ENCODE results near the gene PIP5KL1. TPM values are rescaled to one million over a fixed set of nuclear protein-coding genes. Genes with fewer than 3 reads are reported as not detected.

The PIP5KL1 gene
- total RNA-seq, 1 donor from 2014 or later = 4.3 TPM

DNA sequence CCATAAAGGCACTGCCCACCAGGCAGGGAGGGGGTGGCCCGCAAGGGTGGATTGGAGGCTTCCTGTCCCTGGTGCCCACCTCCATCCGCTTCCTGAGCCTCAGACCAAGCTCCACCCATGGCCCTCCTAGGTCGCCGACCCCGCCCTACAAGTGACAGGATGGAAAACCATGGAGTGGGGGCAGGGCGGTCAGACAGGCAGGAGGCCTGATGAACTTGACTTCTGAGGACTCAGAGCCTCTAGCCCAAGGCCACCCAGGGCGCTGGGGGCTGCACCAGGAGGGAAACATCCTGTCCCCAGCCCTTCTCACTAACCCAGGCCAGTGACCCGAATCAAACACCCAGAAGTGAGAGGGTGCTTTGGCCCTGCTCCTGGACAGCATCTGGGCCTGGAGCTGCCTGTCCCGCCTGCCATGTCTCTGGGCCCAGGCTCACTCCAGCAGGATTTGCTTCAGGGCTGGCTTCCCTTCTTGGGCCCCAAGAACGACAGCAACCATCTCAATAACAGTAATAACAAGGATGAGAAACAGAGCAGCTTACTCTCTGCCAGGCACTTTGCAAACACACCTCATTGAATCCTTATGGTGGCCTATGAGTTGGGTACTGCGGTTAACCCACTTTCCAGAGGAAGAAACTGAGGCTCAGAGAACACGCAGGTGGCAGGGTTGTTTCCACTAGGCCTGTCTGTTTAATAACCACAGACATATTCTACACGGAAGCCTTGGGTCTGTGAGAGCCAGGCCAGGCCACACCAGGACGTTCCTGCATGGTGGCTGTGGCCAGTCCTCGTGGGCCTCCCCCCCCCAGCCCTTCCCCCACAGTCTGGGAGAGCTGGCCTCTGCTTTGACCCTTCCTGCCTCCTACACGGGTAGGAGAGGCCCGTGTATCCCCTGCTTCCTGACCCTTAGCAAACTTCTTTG, 26.8 kb downstream of the PIP5KL1 start:
- peaks cover 1% of the 10 kb centered on the region for H3K36me3 Mint-ChIP-seq (ENCODE audit: low read depth)
- peaks cover 32% of the 10 kb centered on the region for H3K4me1 Mint-ChIP-seq (ENCODE audit: low read depth)
- peak overlapping the region; percentile 64 for H3K27ac Mint-ChIP-seq (ENCODE audit: unreplicated experiment)
- no peaks in the 10 kb centered on the region for H3K9me3 Mint-ChIP-seq (ENCODE audit: low read depth)
- TF ChIP-seq, protein P1, sequence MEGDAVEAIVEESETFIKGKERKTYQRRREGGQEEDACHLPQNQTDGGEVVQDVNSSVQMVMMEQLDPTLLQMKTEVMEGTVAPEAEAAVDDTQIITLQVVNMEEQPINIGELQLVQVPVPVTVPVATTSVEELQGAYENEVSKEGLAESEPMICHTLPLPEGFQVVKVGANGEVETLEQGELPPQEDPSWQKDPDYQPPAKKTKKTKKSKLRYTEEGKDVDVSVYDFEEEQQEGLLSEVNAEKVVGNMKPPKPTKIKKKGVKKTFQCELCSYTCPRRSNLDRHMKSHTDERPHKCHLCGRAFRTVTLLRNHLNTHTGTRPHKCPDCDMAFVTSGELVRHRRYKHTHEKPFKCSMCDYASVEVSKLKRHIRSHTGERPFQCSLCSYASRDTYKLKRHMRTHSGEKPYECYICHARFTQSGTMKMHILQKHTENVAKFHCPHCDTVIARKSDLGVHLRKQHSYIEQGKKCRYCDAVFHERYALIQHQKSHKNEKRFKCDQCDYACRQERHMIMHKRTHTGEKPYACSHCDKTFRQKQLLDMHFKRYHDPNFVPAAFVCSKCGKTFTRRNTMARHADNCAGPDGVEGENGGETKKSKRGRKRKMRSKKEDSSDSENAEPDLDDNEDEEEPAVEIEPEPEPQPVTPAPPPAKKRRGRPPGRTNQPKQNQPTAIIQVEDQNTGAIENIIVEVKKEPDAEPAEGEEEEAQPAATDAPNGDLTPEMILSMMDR (IDR thresholded peaks at IDR 0.05) = no peak
- no peak overlapping the region for H3K4me3 Mint-ChIP-seq (ENCODE audit: unreplicated experiment)
- DNase-seq (ENCODE audit: low spot score) = peak; percentile 82
- H3K27me3 Mint-ChIP-seq (ENCODE audit: low read depth) = no peaks in the 10 kb centered on the region

- Mint-ChIP-seq H3K4me1 (ENCODE audit: low read depth) (peaks cover 42% of the 10 kb centered on the region), H3K36me3 (ENCODE audit: low read depth) (peaks cover 11% of the 10 kb centered on the region), H3K4me3 (ENCODE audit: unreplicated experiment) (peak within 1 kb of the TSS; percentile 85), H3K9me3 (ENCODE audit: low read depth) (no peaks in the 10 kb centered on the region), H3K27ac (ENCODE audit: unreplicated experiment) (peak within 1 kb of the TSS; percentile 95), H3K27me3 (ENCODE audit: low read depth) (no peaks in the 10 kb centered on the region)
- peak; percentile 84 for DNase-seq (ENCODE audit: low spot score)
- TF ChIP-seq, protein P1 (IDR thresholded peaks at IDR 0.05) = no peak
These were observed 31.2 kb downstream of the PIP5KL1 start, which contains the start of gene ST6GALNAC6 for GRCh38 chr9:127899128-127899943. Gene ST6GALNAC6, minus strand, starts transcription at chr9:127899603. Its CDS starts 1,622 bp downstream, at chr9:127897981.

GRCh38 chr9:127898433-127899127, 32.0 kb downstream of the PIP5KL1 start:
- H3K27me3 Mint-ChIP-seq (ENCODE audit: low read depth) = no peaks in the 10 kb centered on the region
- peak overlapping the region; percentile 85 for H3K4me3 Mint-ChIP-seq (ENCODE audit: unreplicated experiment)
- H3K9me3 Mint-ChIP-seq (ENCODE audit: low read depth) = no peaks in the 10 kb centered on the region
- H3K27ac Mint-ChIP-seq (ENCODE audit: unreplicated experiment) = peak overlapping the region; percentile 95
- TF ChIP-seq, protein P1 (IDR thresholded peaks at IDR 0.05) = no peak
- H3K4me1 Mint-ChIP-seq (ENCODE audit: low read depth) = peaks cover 35% of the 10 kb centered on the region
- peak; percentile 90 for DNase-seq (ENCODE audit: low spot score)
- H3K36me3 Mint-ChIP-seq (ENCODE audit: low read depth) = peaks cover 18% of the 10 kb centered on the region

GRCh38 chr9:127897193-127897692, 33.3 kb downstream of the PIP5KL1 start:
- TF ChIP-seq, protein P1 (IDR thresholded peaks at IDR 0.05) = no peak
- Mint-ChIP-seq H3K4me3 (ENCODE audit: unreplicated experiment) (peak overlapping the region; percentile 41), H3K36me3 (ENCODE audit: low read depth) (peaks cover 30% of the 10 kb centered on the region), H3K4me1 (ENCODE audit: low read depth) (peaks cover 30% of the 10 kb centered on the region), H3K27ac (ENCODE audit: unreplicated experiment) (peak overlapping the region; percentile 63), H3K9me3 (ENCODE audit: low read depth) (no peaks in the 10 kb centered on the region), H3K27me3 (ENCODE audit: low read depth) (no peaks in the 10 kb centered on the region)
- peak; percentile 86 for DNase-seq (ENCODE audit: low spot score)
